ENCODE measurements around the gene NOC4L. TPM values are rescaled to one million over a fixed set of nuclear protein-coding genes. Genes with fewer than 3 reads are reported as not detected.

The NOC4L gene
- total RNA-seq, 1 donor from 2014 or later, result 5.0 TPM

- DNase-seq, result peak; percentile 26
Observed at GRCh38 chr12:132170094-132170636, 25.9 kb downstream of the NOC4L start.

GRCh38 chr12:132170637-132171292 lies 26.5 kb downstream of the NOC4L start:
- no peak for DNase-seq

GRCh38 chr12:132171293-132171967 lies 27.2 kb downstream of the NOC4L start:
- DNase-seq, result no peak

GRCh38 chr12:132171968-132172521 lies 27.8 kb downstream of the NOC4L start:
- no peak for DNase-seq

DNA sequence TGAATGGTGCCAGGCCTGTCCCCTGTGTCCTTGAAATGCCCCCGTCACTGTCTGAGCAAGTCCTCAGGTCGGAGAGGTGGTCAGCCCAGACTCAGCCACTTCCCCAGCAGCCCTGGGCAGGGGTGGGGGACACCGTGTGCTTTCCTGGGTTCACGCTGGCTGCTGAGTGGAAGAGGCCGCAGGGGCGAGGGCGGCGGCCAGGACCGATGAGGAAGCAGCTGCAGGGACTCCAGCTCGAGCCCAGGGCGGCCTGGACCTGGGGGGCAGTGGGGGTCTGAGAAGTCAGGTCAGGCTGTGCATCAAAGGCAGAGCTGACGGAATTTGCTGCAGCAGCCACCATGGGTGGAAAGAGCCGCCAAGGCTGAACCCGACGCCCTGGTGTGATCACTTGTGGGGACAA lies 28.4 kb downstream of the NOC4L start:
- DNase-seq, result no peak

GRCh38 chr12:132173135-132174014 lies 29.1 kb downstream of the NOC4L start:
- DNase-seq, result no peak

DNA sequence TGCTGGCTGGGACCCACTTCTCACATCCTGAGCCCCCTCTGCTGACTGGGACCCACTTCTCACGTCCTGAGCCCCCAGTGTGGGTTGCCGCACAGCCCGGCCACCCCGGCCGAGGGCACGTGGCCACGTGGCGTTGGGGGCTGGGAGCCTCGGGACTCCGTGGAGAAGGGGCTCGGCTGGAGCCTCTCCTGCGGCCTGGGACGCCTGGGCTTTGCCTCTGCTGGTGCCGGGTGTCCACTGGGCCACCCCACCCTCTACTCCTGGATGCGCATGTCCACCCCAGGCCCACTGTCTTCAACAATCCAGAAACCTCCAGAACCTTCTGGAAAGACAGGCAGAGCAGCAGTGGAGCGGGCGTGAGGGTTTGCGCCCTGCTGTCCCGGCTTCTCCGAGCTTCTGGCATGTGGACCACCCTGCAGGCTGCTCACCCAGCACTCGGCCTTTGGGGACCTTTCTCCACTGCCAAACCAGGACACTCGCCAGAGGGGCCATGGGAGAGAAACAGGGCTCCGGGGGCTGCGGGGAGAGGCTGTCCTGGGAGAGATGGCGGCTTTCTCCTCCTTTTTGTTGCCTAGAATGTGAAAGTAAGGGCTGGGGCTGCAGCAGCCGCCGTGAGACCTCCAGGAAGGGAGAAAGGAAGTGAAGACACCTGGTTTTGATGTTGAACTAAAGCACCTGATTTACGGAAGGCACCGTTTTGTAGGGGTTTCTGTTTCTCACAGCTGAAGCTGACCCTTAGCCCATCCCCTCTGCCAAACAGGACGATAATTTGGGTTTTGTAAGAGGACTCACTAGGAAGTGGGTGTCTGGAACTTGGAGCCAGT lies 30.0 kb downstream of the NOC4L start:
- no peak for DNase-seq

DNA sequence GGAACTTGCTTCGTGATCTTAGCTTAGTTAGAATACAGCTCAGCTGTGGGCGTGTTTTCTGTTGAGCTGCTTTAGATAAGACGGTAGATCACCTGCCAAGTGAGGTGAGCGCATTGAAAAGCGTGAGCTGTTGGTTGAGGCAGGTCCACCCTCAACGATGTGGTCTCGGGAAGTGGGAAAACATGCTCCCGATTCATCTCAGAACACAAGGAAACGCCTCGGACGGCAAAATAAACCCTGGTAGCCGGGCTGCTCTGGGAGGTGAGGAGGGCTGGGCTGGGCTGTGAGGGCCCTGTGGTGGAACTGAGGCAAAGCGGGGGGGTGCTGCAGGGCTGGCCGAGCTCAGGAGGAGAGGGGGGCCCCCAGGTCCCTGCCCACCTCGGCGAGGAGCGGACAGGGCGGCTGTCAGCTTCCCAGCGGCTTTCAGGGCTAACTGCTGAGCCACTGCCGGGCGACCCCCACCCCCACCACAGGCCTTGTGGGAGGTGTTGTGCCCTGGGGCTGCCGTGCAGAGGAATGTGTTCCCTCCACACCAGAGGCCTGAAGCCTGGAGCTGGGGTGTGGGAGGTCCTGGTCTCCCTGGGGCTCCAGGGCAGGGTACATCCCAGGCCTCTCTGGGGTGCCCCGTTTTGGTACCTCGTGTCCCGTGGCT lies 30.7 kb downstream of the NOC4L start:
- DNase-seq, result no peak

DNA sequence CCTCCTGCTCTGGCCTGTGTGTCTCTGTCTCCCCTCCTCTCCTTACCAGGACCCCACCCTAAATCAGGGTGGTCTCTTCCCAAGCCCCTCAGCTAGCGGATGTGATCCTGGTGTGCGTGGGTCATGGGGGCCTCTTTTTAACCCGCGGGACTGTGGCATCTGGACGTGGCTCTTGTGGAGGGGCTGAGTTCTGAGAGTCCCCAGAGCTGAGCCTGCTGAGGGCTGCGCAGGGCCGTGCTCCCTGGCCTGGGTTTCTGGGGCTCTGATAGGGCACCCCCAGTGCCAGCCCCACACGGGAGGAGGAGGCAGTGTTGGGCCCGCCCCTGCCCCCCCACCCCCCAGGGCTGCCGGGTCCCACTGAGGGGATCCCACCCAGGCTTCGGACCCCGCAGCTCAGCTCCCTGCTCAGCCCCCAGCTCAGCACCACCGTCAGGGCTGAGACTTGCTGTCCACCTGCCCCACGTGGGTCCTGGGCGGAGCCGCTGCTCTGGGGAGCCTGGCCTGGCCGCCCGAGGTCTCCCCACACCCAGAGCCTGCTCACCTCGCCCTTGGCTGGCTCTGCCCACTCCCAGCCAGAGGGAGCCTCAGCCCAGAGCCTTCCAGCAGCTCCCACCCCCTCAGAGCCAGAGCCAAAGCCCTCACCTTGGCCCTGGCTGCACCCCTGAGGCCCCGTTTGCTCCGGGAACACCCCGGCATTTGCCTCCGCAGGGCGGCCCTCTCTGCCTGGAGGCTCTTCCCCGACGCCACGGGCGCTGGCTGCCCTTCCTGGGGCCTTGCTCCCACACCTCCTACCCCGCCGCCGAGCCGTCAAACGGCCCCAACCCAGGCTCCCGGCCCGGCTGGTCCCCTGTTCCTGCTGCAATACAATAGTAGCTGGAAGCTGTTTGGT lies 31.5 kb downstream of the NOC4L start:
- no peak for DNase-seq

DNA sequence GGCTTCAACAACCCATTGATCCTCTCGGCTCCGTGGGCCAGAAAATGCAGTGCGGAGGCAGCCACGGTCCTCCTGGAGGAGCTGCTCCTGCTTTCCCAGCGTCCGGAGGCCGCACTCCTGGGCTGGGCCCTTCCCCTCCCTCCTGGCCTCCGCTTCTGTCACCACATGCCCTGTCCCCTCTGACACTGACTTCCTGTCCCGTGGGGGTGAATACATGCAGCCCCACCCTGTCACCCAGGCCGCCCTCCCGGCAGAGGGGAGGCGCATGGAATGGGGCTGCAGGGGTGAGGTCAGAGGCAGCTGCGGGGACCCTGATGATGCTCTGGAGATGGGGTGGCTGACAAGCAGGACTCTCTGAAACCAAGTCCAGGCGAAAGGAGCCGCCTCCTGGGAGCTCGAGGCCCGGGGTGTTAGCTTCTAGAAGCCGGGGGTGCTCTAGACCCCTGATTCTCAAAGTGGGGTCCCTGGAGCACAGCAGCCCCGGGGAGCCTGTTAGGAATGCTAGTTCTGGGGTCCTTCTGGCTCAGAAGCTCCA lies 32.2 kb downstream of the NOC4L start:
- DNase-seq, result no peak

DNA sequence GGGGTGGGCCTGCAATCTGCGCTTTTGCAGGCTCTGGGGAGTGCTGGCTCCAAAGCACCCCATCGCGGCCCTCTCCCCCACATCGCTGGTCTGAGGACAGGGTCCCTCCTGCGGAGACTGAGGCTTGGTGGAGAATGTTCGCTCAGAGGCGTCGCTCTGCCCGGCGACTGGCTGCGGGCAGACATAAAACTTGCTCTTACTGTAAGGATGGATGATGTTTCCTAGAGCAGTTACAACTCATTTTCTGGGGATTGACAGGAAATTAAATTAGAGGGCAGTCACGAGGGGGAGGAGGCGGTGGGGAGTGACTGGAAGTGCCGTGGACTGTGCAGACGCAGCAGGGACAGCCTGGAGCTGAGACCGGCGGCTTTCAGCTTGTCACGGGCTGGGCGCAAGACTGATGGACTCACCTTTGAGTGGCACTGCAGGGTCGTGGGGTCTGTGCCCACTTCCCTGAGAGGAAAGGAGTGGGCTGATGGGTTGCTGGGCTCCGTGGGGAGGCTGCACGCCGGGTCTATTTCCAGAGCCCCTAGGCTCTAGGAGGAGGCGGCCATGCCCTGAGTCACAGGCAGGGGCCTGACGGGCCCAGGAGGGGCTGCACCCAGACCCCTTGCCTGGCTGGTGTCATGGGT lies 32.8 kb downstream of the NOC4L start:
- no peak for DNase-seq

- DNase-seq, result no peak
Observed at GRCh38 chr12:132178316-132178715, 34.1 kb downstream of the NOC4L start.

GRCh38 chr12:132178801-132179401 lies 34.6 kb downstream of the NOC4L start:
- peak; percentile 31 for DNase-seq

DNA sequence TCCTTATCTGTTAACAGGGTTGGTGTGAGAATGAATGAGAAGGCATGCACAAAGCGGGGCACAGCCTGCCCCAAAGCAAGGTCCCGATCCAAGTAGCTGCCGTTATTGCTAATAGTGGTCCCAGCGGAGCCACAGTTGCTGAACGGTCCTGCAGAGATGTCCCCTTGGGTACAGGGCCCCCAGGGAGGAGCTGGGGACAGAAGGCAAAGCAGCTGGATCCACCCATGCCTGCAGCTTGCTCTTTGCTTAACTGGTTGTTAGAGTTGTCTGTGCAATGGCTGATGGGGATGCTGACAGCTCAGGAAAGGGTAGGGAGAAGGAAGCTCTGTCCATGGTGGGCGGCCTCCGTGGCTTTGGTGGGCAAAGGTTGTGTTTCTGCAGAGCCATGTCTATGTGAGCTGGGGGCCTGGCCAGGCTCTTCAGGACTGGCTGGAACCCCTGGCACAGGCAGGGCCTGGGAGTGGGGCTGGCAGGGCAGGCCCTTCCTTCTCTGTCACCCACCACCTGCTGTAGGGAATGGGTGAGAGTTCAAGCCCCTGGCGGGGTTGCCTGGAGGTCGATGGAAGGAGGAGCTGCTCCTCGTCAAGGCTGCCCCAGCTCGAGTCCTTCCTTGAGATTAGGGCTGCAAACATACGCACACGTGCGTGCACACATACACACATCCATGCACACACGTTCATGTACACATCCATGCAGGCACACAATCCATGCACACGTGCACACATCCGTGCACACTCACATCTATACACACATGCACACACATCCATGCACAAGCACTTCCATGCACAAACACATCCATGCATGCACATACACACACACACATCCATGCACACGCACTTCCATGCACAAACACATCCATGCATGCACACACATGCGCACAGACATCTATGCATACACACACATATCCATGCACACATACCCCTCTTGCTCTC lies 35.4 kb downstream of the NOC4L start:
- DNase-seq, result no peak

DNA sequence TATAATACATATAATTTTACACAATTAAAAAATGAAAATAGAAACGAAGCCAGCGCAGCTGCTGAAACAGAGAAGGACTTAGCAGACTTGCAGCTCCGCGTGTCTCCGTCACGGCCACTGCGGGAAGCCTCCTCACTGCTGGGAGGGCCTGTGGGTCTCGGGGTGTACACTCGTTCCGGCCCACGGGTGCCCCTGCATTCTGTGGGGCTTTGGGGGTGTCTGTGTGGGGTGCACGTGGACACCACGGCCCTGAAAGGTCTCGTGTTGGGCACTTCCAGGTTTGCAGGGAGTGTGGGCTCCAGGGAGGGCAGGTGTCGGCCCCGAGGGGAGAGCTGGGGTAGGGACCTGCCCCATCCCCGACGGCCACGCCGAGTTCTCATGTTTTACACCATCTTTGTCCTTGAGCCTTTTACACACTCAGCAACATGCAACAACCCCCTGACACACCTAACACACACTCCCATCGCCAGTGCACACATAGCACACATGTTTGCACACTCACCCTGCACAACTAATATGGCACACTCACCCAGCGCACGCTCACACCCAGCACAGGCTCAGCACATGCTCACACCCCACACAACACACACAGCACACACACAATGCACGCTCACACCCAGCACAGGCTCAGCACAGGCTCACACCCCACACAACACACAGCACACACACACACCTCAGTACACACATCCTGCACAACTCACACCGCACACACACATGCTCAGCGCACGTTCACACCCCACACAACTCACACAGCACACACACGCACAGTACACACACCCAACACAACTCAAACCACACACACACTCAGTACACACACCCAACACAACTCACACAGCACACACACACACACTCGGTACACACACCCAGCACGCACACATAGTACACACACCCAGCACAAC lies 36.6 kb downstream of the NOC4L start:
- no peak for DNase-seq

GRCh38 chr12:132181570-132182200 lies 37.4 kb downstream of the NOC4L start:
- no peak for DNase-seq
